DMS153 (cell line): ENCODE results near the gene NRGN.

Experiments used
- DNase-seq: peaks from one replicate; lab custom pipeline; 2025; lab: John Stamatoyannopoulos, UW

NRGN gene

DNA sequence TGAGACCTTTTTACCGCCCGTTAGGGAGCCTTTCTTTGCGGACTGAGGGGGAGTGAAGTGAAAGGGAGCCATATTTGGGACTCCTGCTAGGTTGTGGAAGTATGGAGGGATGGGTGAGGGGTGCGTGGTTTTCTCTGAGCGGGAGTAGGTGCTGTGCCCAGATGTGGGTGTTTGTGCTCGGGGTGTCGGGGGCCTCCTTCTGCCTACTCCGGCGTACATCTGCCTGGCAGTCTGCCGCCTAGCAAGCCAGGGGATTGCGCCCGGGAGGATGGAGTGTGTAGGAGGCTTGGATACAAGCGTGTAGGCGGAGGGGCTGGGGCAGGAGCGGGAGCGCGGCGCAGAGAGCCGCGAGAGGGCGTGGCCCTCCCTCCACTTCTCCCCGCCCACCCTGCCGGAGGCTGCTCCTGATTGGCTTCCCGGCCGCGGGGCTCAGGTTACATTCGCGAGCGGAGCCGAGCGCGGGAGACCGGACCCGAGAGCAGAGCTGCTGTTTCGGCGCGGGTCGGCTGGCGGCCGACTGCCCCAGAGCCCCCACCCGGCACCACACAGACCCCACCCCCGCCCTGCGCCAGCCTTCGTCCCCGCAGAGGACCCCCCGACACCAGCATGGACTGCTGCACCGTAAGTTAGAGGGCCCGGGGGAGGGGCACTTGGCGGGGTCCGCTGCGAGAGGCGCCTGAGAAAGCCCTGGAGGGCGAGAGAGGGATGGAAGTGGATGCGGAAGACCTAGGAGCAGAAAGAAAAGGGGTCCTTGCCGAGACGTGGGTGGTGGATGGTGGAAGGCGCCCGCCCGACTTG is at the start of gene NRGN:
Gene NRGN, plus strand, starts transcription at position 464 of the 798 bp plus-strand sequence. Its CDS starts 143 bp downstream, at position 607.
- DNase-seq: peak; percentile 77

DNA sequence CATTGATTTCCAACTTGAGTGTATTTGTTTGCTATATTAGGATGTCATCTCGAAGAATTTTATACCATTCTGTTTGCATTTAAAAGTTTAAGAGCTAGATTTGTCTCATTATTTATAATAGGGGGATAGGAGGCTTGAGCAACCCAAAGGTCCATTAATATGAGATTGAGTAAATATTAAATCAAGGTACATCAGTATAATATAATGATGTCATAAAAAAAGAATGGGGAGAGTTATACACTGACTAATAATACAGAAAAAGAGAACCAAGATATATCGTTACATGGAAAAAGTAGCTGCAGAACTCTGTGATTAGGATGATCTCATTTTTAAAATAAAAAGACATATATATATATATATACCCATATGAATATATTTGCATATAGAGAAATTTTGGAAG is 46.6 kb upstream of the NRGN start:
- no peak for DNase-seq

DNA sequence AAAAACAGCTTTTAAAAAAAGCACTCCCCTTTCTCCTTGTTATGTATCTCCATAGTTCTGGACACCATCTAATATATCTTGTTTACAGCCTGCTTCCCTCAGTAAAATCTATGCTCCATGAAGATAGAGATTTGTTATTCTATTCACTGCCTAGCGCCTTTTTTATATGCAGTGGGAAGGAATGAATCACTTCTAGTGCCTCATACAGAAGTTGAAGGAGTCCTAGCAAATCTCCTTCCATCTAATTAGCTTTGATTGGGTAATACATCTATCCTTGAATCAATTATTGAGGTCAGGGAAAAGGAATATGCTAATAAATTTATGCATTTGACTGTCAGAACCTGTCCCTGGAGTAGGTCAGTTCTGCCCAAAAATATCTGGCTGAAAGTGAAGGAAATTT is 40.2 kb upstream of the NRGN start:
- DNase-seq: no peak

DNA sequence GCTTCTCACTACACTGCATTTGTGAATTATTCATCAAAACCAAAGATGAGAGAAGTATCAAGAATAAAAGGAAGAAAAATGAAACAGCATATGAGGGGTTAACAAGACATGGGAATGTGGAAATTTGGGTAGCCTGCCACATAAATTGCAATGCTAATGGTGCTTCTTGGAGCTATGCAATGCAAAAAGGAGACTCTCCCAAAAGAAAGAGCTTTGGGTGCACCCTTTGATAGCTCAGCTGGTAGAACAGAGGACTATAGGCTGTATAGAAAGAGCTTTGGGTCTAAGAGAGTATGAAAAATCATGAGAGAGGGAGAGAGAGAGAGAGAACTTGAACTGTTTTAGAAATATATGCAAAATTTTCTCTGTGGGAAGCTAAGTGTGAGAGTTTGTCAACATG is 39.7 kb upstream of the NRGN start:
- no peak for DNase-seq

DNA sequence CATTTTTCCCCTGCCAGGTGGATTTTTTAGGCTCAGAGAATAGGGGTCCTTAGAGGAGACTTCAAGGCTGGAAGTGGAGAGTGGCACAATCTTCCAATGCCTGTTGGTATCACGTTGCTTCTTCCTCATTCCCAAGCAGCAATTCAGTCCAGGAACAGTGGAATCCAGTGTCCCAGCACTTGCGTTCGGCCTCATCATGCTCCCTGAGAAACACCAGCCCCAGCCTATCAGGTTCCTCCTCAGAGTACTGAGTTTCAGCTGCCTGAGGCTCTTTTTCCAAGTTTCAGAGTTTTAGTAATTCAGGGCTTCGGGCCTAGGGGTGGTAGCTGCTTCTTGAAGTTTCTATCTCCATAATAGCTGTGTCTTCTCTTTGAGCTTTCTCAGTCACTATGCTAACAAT is 31.9 kb upstream of the NRGN start:
- DNase-seq: no peak

DNA sequence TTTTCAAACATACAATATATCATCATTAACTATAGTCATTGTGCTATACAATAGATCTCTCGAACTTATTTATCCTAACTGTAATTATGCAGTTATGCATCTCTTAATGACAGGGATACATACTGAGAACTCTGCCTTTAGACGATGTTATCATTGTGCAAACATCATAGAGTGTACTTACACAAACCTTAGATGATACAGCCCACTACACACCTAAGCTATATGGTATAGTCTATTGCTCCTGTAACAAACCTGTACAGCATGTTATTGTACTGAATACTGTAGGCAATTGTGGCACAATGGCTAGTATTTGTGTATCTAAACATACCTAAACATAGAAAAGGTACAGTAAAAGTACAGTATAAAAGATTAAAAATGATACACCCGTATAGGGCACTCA is 27.4 kb upstream of the NRGN start:
- no peak for DNase-seq

DNA sequence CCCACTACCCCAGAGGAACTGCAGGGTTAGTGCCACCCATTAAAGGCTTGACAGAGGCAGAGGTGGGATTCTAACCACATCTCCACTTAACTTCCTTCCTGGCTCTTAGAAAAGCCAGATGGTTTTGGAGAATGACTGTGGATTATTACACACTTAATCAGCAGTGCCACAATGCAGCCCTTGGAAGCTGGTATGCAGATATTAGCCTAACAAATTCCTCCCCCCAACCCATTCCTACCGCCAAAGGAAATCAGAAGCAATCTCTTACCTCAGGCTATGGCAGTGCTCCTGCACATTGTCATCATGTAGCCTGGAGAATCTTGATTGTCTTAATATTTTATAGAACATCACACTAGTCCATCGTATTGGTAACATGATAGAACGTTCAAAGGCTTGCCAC is 23.2 kb upstream of the NRGN start:
- no peak for DNase-seq

DNA sequence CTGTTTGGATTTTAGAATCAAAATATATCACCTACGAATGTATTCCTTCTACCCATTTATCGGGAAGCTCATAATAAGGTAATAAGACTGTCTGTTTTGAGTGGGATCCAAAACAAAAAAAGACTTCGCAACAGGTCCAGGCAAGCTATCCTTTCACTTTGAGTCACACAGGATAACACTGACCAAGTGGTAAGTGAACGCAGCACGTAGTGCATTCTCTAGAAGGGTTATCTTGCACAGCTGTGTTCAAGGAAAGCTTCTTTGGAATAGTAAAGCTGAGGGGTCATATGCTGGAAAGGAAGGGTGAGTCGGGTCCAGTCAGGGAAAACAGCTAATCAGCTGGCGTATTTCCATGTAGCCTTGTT is 22.3 kb upstream of the NRGN start:
- DNase-seq: no peak

DNA sequence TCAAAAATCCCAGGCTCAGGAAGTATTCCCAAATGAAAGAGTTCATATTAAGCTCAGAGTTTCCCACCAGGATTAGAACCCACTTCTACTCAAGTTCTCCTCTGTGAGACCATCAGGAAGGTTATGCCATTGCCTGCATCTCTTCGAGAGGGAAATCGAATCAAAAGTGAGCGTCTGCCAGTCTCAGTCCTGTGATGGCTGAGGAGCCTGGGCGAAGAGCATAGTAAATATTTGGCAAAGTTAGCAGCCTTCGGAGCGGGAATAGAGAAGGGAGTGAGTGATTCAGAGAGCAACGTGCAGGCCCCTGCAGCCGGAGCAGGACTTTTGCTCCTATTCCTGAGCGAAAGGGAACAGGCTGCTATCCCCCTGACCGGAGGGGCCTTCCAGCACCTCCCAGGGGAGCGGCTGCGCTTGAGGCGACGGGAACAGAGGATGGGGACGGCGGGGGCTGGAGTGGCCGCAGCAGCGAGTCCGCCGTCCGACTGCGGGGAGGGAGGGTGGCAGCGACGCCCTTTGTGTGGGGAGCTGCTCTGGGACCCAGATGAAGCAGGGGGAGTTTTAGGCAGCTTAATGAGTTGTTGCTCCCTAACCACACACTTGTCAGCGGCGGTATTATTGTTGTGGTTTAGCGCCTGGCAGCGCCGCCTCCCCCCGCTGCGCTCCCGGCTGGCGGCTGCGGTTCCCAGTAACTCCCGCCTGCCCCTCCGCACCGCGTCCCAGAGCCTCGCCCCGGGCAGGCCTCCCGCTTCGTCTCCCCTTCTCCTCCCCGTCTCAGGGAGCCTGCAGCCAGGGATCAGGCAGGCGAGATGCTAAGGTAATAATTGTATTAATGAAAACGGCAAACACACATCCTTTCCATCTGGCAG is 21.7 kb upstream of the NRGN start:
- peak; percentile 27 for DNase-seq

DNA sequence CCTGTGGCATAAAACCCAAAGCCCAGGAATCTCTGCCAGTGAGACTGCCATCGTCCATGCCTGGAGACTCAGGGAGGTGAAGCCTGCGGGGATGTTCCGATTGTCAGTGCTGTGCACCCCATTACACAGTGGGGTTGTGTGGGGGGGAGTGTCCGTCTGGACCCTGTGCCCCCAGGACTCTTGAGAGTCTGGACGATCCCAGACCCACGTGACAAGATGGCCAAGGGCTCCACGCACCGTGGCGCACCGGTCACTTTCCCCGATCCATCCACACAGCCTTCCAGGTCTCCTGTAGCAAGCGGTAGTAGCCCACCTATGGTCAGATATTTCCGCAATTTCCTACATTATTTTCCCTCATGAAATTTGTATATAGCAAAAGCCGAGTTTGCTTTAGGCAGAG is 20.9 kb upstream of the NRGN start:
- DNase-seq: no peak

DNA sequence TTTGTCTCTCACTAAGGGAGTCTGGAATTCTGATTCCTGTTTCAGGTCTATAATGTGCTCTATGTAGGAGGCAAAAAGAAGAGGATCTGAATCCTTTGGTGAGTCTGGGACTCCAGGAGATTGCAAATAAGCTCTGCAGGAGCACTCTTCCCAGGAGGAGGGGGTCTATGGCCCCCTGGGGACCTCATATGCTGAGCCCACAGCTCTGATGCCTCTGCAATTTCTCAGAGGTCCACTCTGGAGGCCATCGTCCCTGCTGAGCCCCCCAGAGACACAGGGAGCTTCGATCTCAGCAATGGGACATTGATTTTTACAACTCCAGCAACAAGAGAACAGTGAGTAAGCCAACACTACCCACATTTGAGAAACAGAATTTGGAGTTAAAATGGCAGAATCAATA is 20.2 kb upstream of the NRGN start:
- DNase-seq: no peak

DNA sequence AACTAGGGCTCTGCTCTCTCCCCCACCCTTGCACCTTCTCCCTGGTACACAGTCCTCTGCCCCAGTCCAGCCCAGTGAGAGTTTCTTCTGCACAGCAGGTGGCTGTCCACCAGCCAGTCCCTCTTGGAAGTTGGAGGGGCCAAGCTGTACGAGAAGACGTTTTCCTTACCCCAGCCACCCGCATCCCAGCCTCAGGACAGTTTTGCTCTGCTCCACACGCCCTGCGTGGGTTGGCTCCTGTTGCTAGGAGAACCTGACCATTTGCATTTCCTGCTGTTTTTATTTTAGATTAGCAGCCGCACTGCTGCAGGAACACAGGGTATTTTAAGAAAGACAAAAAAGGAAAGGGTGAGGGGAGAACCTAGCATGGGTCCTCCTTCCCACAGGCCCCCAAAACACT is 17.6 kb upstream of the NRGN start:
- DNase-seq: no peak

DNA sequence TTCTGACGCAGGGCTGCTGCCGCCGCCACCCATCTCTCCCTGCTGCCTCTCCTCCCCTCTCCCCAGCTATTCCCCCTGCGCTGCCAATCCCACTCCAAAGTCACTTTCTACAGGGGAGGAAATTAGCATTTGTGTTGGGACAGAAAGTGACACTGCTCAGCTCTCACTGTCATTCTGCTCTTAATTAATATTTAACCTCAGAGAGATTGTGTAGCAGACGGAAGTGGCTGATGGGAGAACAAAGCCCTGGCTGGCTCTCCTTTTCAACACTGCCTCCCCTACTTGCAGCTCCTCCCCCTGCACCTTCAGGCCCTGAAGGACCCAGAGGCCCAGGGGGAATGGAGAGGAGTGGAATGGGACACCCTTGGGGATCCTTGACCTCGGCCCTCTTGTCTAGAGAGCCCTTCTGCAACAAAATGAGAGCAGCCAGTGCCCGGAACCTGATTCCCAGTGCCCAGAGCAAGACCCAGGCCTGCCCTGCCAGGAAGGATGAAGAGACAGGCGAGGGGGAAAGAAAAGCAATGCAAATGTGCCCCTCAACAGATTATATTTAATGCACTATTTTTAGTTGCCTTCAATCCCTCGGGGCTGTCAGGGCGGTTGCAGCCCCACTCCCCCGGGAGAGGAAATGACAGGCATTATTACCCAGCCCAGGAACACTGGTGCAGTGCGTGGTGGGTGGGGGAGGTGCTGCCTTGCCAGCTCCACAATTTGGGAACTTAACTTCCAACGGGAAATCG is 14.6 kb upstream of the NRGN start:
- no peak for DNase-seq

DNA sequence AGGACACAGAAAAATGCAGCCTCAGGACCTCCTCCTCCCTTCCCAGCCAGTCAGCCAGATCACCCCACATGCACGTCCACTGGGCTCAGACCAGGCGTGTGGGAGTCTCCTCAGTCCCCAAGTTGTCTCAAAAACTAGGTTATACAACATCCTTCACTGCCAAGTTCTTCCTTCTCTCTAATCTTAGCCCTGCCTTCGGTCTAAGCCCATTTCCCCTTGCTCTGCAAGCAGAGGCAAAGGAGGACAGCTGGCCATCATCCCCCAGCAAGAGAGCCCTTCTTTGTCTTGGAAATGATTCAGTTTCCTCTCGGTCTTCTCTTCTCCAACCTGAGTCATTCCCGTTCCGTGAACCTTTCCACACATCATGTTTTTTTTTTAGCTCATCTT is 14.0 kb upstream of the NRGN start:
- no peak for DNase-seq

DNA sequence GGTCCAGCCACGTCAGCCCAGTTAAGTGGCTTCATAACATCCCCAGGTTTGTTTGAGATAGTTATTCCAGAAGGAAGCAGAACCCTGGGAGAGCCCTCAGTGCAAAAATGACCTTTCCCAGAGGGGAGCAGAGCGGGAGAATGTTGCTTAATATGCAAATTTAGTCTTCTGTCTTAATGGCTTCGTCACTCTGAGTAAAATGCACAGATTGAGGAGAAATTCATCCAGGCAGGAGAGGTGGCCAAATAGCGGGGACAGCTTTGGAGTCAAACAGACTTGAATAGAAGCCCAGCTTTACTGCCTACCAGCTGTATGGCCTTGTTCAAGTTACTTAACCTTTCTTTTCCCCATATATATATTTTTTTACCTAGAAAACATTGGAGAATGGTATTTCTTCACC is 12.3 kb upstream of the NRGN start:
- DNase-seq: no peak

DNA sequence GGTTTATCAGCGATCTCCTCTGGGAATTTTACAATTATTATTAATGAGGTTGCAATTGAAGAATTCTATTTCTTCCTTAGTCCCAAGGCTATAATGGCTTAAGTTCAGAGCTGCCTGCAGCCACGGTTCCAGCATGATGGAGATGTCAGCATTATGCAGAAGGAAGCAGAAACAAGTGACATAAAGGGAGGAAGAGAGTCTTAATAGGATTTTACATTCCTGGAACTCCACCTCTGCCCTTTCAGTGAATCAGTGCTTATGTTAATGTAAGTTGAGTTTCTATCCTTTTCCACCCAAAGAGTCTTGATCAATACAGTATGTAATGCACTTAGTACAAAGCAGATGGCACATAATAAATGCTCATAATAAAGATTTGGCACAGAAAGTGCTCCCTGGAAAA is 11.6 kb upstream of the NRGN start:
- no peak for DNase-seq

DNA sequence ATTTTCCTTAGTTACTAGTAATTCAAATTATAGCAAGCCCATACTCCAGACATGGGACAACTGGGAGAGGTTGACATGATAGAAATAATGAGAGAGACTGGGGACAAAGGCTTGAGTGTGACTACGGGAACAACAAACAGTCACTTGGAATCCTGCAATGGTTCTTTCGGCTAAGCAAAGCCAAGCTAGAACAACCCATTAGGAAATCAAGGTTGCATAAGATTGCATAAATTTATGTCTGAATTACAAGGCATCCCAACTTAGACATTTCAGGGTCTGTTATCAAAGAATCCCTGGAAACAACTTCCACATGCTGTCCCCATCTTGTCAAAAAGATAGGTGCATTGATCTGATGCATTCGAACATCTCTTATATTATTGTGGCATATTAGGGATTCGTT is 10.2 kb upstream of the NRGN start:
- no peak for DNase-seq

DNA sequence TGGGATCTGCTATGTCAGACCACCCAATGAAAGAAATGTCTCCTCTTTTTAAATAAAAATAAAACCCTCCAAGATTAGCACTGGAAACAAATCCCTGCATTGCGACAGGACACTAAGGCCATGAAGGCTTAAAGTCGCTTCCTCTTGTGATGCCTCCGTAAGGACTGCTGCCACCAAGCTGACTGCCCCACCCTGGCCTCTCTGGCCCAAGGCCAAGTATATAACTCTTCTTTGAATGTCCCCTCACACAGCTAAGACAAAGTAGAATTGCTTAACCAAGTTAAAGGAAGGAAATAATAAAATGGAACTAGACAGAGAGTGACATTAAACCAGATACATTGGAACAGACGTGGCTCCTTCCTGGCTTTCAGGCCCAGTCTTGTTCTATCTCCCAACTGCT is 7.5 kb upstream of the NRGN start:
- DNase-seq: no peak

DNA sequence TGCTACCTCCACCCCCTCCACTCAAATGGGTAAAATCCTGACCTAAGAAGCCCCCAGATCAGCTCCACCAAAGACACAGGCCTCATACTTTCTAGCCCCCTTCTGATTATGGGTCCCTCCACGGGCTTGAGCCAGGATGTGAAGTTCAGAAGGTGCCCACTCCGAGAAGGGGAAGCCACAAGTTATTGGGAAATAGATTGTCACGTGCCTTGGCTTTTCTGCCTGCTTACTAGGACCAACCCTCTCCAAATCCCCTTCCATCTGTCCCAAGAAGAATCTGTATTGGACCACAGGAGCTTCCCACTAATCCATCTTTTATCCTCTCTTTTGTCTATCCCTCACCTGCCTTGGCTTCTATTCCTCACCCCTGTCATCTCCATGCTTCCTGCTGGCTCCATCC is 3.0 kb upstream of the NRGN start:
- no peak for DNase-seq

DNA sequence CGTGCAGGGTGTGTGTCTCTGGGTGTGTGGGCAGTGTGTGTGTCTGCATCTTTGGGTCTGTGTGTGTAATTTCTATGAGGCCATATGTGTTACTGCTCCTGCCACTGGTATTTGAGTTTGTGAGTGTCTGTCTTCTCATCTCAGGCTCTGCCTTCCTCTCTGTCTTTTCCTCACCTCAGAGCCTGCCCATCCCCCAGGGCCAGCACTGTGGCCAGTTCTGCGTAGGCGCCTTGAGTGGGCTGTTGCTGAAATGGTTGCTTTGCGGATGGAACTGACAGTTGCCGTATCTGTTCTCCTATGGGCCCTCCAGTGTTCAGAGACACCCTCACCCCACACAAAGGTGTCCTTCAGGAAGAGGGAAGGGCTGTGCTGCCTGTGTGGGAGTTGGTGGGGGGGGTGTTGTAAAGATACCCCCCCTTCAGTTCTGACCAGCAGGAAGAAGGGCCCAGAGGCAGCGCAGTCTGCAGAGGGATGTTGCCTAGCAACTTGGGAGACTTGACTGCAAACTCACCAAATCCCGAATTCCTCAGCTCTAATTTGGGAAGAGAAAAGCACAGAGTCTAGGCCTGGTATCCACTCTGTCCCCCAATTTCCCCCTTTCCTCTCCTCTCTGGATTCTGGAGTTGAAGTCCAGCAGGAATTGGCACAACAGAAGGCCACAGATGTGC is 2.0 kb upstream of the NRGN start:
- DNase-seq: no peak

DNA sequence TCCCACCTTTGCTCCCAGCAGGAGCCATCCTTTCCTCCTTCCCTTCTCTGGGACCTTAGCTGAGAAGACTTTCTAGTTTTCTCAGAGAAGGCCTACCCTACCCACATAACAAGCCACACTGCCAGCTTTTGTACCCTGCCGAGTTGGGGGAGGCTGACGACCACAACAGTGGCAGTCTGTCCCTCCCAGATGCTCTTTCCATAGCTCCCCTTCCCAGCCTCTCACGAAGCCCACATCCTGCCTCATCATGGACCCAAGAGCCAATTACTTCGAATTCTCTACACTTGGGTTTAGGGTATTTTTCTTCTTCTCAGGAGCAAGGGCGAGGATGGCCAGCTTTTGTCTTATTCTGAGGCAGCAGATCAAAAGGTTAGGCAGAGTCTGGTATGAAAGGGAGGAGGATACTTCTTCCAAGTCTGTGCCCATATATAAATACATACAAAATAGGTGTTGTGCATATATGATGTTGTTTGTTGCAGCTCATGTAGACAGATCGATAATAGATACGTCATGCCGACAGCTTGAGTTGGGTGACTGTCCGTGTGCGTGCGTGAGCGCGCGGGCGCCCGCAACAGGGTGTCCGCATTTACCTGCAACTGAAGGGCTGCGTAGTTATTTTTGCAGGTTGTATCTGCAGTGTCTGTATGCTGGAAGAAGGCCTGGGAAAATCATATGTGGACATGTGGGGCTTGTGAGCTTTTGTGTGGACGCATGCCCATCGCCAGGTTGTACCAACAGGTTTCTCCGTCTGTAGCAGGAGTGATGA is 846 bp upstream of the NRGN start:
- DNase-seq: no peak
